K562 (cell line): ENCODE data around the gene MET. TPM values are rescaled to one million over a fixed set of nuclear protein-coding genes. Genes with fewer than 3 reads are reported as not detected.
A peak's percentile ranks its signal among the peaks of the same experiment; 100 is the strongest.

Experiments used
- ATAC-seq: fragments of 200-7000 bp; cut with Tn5 transposase; 3 replicates; pipeline ENCODE4 v1.9.1; 2020; ENCODE audit warnings: moderate library complexity
- BruUV-seq: library from RNA; stranded (reverse); fragments of 400-500 nt; replicated peaks from 2 replicates; lab custom pipeline; 2021; lab: Mats Ljungman, UMichigan
- CTCF ChIA-PET: fragments of 300-600 bp; formaldehyde crosslinking; extraction: SDS; loops from one replicate; lab custom pipeline; 2021; ENCODE audit warnings: low intra/inter-chr PET ratio; lab: Yijun Ruan, JAX
- POLR2A ChIA-PET: fragments of 300-600, 350-650 bp; sonication (Branson Sonifier 250); formaldehyde crosslinking; extraction: SDS; loops from one replicate; lab custom pipeline; 2021; ENCODE audit warnings: antibody characterized with exemption, inconsistent platforms; lab: Yijun Ruan, JAX
- DNase-seq, 4 experiments: peaks; one replicate each; pipeline versions ENCODE4 v3.0.0 to v3.0.0-alpha.2; 2011 to 2018; ENCODE audit warnings: low spot score in 3 of 4, mixed read lengths in 3 of 4; ENCODE audit errors: extremely low read depth in 1 of 4
- FAIRE-seq: peaks from 2 replicates; lab custom pipeline; 2011; peaks lifted over from hg19 to GRCh38; lab: Jason Lieb, UNC
- H2AFZ ChIP-seq: 2 replicates; pipeline ENCODE4 v1.6.0; 2011; ENCODE audit warnings: low read depth, low read length, control low read depth, inconsistent platforms
- H3K27ac ChIP-seq: fragments of 200-600 bp; 3 replicates; pipeline ENCODE4 v1.8.0; 2011; ENCODE audit warnings: low read depth, mild to moderate bottlenecking, control low read depth, inconsistent platforms, low read length, moderate library complexity, mixed read lengths; ENCODE audit errors: extremely low read depth
- H3K27me3 ChIP-seq, 2 experiments: fragments of 300-600 bp in 1 of 2; 2 replicates in 1 of 2; 3 replicates in 1 of 2; pipeline versions ENCODE4 v1.6.0 to v1.8.0; 2011; ENCODE audit warnings: inconsistent platforms in 2 of 2, low read length in 2 of 2, mild to moderate bottlenecking in 1 of 2, mixed read lengths in 1 of 2, moderate library complexity in 1 of 2; ENCODE audit not compliant: control insufficient read depth in 2 of 2, insufficient read depth in 2 of 2
- H3K36me3 ChIP-seq: fragments of 300-600 bp; 3 replicates; pipeline ENCODE4 v1.8.0; 2011; ENCODE audit warnings: mild to moderate bottlenecking, low read length, inconsistent platforms; ENCODE audit not compliant: control insufficient read depth, insufficient read depth
- H3K4me1 ChIP-seq, 2 experiments: fragments of 200-600 bp in 1 of 2; replicated peaks in 1 of 2; 2 replicates in 1 of 2; 3 replicates in 1 of 2; pipeline versions ENCODE4 v1.5.1 to v1.8.0; 2011; ENCODE audit warnings: inconsistent platforms in 2 of 2, low read length in 2 of 2, mild to moderate bottlenecking in 1 of 2, mixed read lengths in 1 of 2, moderate library complexity in 1 of 2; ENCODE audit not compliant: control insufficient read depth in 2 of 2, insufficient read depth in 2 of 2
- H3K4me2 ChIP-seq: 2 replicates; pipeline ENCODE4 v1.6.1; 2011; ENCODE audit warnings: low read length, control low read depth, inconsistent platforms, mixed read lengths; ENCODE audit not compliant: insufficient read depth
- H3K4me3 ChIP-seq: fragments of 200-600 bp; sonication (generic), shearing (Covaris generic); 2 replicates; pipeline ENCODE4 v1.5.1; 2016; ENCODE audit warnings: control low read depth, inconsistent platforms
- H3K79me2 ChIP-seq: fragments of 200-600 bp; 3 replicates; pipeline ENCODE4 v1.8.0; 2011; ENCODE audit warnings: low read length, inconsistent platforms; ENCODE audit not compliant: control insufficient read depth, insufficient read depth
- H3K9ac ChIP-seq, 2 experiments: 2 replicates each; pipeline versions ENCODE4 v1.6.0 to v1.6.1; 2011; ENCODE audit warnings: low read depth in 2 of 2, low read length in 2 of 2, control low read depth in 1 of 2, inconsistent platforms in 1 of 2, mild to moderate bottlenecking in 1 of 2, mixed read lengths in 1 of 2; ENCODE audit not compliant: insufficient read depth in 1 of 2
- H3K9me1 ChIP-seq: one replicate; pipeline ENCODE4 v1.6.0; 2011; ENCODE audit warnings: inconsistent platforms, mild to moderate bottlenecking, low read length, moderate library complexity; ENCODE audit not compliant: control insufficient read depth, insufficient read depth
- H3K9me3 ChIP-seq: replicated peaks from 2 replicates; pipeline ENCODE4 v1.5.1; 2011; ENCODE audit warnings: low read depth, low read length, inconsistent platforms; ENCODE audit not compliant: control insufficient read depth, insufficient read depth
- H4K20me1 ChIP-seq: replicated peaks from 2 replicates; pipeline ENCODE4 v1.6.1; 2011; ENCODE audit warnings: low read length, inconsistent platforms, mixed read lengths; ENCODE audit not compliant: control insufficient read depth, insufficient read depth
- BCL6 ChIP-seq: fragments of 250-450 bp; sonication (Bioruptor Pico); IDR thresholded peaks from 2 replicates; pipeline ENCODE4 v1.4.0; 2020
- HES1 ChIP-seq: fragments of 450-650 bp; IDR thresholded peaks from 2 replicates; pipeline ENCODE4 v1.6.1; 2016; ENCODE audit warnings: low read depth, mild to moderate bottlenecking, moderate library complexity
- HMGXB4 ChIP-seq: sonication (generic); formaldehyde crosslinking; IDR thresholded peaks from 2 replicates; pipeline ENCODE4 v1.8.1; 2023; ENCODE audit warnings: mild to moderate bottlenecking, missing genetic modification reagents
- HOXB6 ChIP-seq: fragments of 250-450 bp; sonication (Bioruptor Pico); IDR thresholded peaks from 2 replicates; pipeline ENCODE4 v1.5.1; 2022; ENCODE audit warnings: mild to moderate bottlenecking, borderline replicate concordance
- RBM25 ChIP-seq: fragments of 200-400 bp; formaldehyde crosslinking; IDR thresholded peaks from 2 replicates; pipeline ENCODE4 v1.6.1; 2018; ENCODE audit warnings: low read length, low read depth, moderate library complexity; ENCODE audit not compliant: severe bottlenecking
- WGBS: fragments of 100-300 bp; shearing (Covaris generic); methylation state at CpG from one replicate; pipeline ENCODE4 v1.1.6; 2016; ENCODE audit warnings: low coverage, mixed read lengths; ENCODE audit not compliant: insufficient coverage; ENCODE audit errors: missing lambda C conversion rate; 5-methylcytosine and 5-hydroxymethylcytosine counted together
- in situ Hi-C: fragments of 300-500 bp; cut with MboI; formaldehyde crosslinking; loops from 4 replicates; pipeline ENCODE4 v1.15.0; 2018; ENCODE audit warnings: inconsistent platforms, mixed read lengths
- intact Hi-C: fragments of 100-400 bp; cut with micrococcal nuclease; formaldehyde crosslinking; loops from 2 replicates; pipeline ENCODE4 v1.14.2; 2022
- polyA plus RNA-seq, 8 experiments: library from polyadenylated mRNA; depleted of rRNA in 4 of 8; stranded (reverse) in 5 of 8; unstranded in 3 of 8; fragments of >200 nt; fragmentation: Nextera tagmentation in 2 of 8; fragmentation: Illumina TruSeq in 1 of 8; extraction: Ambion mirVana in 2 of 8; extraction: Trizol in 1 of 8; gene quantifications; 2 replicates each; pipeline versions ENCODE4 v1.2.1 to v1.2.3, GENCODE V29; 2011 to 2014; ENCODE audit warnings: inconsistent platforms in 1 of 8, missing spikeins in 1 of 8
- total RNA-seq, 7 experiments: library from RNA; depleted of rRNA in 6 of 7; stranded (reverse); fragments of >200 nt in 6 of 7; fragmentation: Illumina TruSeq in 2 of 7; extraction: Trizol in 2 of 7; gene quantifications; 2 replicates each; pipeline versions ENCODE4 v1.2.1 to v1.2.3, GENCODE V29; 2011 to 2021; ENCODE audit warnings: low replicate concordance in 1 of 7
- TF ChIP-seq, protein P1 (sequence below): sonication (generic); formaldehyde crosslinking; IDR thresholded peaks from 2 replicates; pipeline ENCODE4 v1.8.0; 2022; ENCODE audit warnings: mild to moderate bottlenecking, low read depth, missing genetic modification reagents

MET gene
- total and polyA plus RNA-seq, 9 of the 15 experiments (the other 6 are each of a cell fraction or from before 2014, with no cell fraction given): 0.84 to 2.4 (median 1.1) TPM

DNA sequence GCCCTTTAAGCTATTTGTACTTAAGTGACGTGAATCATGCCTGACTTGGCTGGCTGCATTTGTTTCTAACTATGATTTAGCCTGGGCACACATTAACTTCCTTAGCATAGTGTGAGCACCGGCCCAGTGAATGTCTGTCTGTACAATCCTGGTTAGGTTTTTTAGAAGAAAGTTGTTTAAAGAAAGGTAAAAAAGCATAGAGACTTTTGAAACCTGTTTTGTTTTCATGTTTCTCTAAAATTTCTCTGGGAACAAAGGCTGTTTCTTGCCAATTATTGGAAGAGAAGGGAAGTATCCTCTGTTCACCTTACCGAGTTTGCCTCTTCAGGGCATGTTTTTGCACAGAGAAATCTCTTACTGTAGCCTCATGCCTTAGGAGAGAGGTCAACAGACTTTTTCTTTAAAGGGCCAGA lies 42.9 kb upstream of the MET start (continued):
- TF ChIP-seq HMGXB4 (CRISPR knock-in tag) (no peak), HOXB6 (CRISPR knock-in tag) (no peak), HES1 (no peak)
- TF ChIP-seq, protein P1, sequence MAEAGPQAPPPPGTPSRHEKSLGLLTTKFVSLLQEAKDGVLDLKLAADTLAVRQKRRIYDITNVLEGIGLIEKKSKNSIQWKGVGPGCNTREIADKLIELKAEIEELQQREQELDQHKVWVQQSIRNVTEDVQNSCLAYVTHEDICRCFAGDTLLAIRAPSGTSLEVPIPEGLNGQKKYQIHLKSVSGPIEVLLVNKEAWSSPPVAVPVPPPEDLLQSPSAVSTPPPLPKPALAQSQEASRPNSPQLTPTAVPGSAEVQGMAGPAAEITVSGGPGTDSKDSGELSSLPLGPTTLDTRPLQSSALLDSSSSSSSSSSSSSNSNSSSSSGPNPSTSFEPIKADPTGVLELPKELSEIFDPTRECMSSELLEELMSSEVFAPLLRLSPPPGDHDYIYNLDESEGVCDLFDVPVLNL: no peak

DNA sequence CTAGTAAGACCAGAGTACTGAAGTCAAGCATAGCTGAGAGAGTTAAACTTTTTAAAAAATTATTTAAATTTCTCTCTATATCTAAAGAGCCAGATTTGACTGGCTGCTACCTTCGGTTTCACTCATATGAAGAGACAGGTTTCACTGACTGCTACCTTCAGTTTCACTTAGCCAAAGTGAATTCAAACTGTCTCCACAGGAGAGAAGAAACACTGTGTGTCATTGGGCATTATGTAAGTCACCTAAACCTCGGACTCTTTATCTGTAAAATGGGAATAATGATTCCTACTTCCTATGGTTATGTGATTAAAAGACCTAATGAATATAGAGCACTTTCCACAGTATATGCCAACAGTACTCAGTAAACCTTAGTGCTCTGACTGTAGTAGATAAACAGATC lies 41.6 kb upstream of the MET start:
- Histone ChIP-seq H2AFZ (peak overlapping the region; percentile 73), H3K36me3 (no peaks in the 10 kb centered on the region), H3K4me1 (peaks cover 0 to 8% of the 10 kb centered on the region in 2 experiments; a peak in 1 of 5 replicates), H3K4me3 (no peak overlapping the region), H3K9ac (no peak overlapping the region), H3K9me3 (no peaks in the 10 kb centered on the region), H3K27me3 (no peaks in the 10 kb centered on the region; a peak in 2 of 5 replicates), H3K9me1 (no peaks in the 10 kb centered on the region), H3K27ac (no peak overlapping the region), H3K79me2 (no peaks in the 10 kb centered on the region), H3K4me2 (peak overlapping the region; percentile 54; the same call in 1 of the 2 replicates), H4K20me1 (no peaks in the 10 kb centered on the region)
- ChIA-PET POLR2A (interaction anchor here (0.6 to 1.7 kb wide), 4 partner anchors 16 to 398 kb away, joined by 3 to 5 read pairs (median 4); no protein-coding TSS in a partner anchor), CTCF (no interaction called here)
- TF ChIP-seq RBM25 (peak; percentile 42), BCL6 (CRISPR knock-in tag) (no peak)
- in situ Hi-C loops (no loop called here), intact Hi-C loops (no loop called here)
- DNase-seq (no peak), ATAC-seq (no peak), FAIRE-seq (no peak)
- 2% methylated on average over 2 of the region's 2 CpGs for WGBS
- no TSS peak for BruUV-seq
